Right ventricle myocardium inferior (tissue), 1 donor: Measurements from ENCODE around the gene SRPK1. TPM values are rescaled to one million over a fixed set of nuclear protein-coding genes. Genes with fewer than 3 reads are reported as not detected.

ENCODE experiments used
- ATAC-seq: fragments of 200-7000 bp; cut with Tn5 transposase; one replicate; pipeline ENCODE4 v1.9.1; 2020; ENCODE audit warnings: mild to moderate bottlenecking, moderate library complexity
- DNase-seq: peaks from one replicate; pipeline ENCODE4 v3.0.0; 2021; ENCODE audit errors: missing footprints
- intact Hi-C: fragments of 100-400 bp; cut with DNase I; formaldehyde crosslinking; loops from one replicate; pipeline ENCODE4 v1.11.0; 2022
- total RNA-seq: library from RNA; stranded (reverse); fragmentation: NEBNext Ultra II Directional; extraction: Animal tissue kit (Norgen Biotek cat#: 25700); gene quantifications from one replicate; pipeline ENCODE4 v1.2.1, GENCODE V29; 2021
- donor health status: DM: no; HTN: yes; CAD: no; lungs with severe emphysema.

The SRPK1 gene
- total RNA-seq, 1 donor from 2014 or later, result 18.7 TPM

DNA sequence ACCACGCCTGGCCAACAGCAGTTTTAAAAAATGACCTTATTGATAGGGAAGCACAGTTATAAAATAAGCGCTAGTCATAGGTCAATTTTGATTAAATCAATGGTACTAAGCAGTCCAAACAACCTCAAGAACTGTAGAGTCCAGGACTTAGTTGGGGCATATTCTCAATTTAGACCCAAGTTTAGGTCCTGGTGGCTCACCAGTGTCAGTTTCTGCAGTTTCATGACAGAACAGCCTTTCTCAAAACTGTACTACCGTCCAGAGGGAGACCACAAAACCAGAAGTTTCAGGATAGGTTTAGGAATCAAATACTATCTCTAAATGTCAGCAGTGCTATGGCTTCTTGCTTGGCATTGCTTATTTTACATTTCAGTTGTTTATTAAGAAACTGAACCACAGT is 76.6 kb downstream of the SRPK1 start:
- ATAC-seq (no peak), DNase-seq (no peak)
- intact Hi-C loops, result no loop called here

DNA sequence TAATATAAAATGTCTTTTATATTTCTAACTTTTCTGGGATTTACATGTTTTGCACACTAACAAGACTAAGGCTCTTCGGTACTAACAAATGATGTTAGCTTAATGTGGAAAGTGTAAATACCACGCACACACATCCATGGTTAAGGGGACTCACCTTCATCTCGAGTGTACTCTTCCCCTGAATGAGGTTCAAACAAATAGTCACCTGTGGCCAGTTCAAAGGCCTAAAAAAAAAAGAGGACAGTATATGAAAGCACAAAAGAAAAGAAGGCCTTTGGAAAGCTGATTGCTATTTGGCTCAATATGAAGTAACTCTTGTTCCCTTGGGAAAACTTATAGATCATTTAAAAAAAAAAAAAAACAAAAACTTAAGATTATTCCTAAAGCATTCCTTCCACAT is 78.5 kb downstream of the SRPK1 start:
- DNase-seq (no peak), ATAC-seq (no peak)
- intact Hi-C loops, result no loop called here

DNA sequence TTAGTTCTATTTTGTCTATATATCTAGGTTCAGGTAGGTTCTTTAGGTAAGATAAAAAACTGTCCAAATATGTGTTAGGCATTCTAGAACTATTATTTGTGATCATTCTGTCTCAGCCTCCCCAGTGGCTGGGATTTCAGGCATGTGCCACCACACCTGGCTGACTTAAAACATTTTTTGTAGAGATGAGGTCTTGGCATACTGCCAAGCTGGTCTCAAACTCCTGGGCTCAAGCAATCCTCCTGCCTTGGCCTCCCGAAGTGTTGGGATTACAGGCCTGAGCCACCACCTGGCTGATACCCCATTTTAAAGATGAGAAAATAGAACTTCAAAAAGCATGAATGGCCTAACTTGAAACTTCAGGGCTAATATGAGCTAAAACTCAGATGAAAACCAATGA is 81.9 kb downstream of the SRPK1 start:
- ATAC-seq (no peak), DNase-seq (no peak)
- intact Hi-C loops, result no loop called here

DNA sequence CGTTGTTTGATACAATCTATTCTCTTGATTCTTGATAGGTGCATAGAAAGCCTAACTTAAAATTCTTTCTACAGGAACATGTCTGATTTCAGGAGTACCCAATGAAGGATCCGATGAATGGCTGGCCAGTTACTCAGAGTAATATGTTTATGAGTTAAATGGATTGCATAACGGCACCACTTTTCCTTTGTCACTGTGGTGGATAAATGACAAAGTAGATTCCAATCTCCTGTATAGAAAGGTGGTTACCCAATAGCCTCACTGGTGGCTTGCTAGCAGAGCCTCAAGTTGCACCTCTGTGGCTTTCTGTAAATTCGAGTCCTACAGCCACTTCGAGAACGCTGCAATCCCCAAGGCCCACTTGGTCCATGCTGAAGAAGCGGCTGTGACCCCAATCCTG is 87.4 kb downstream of the SRPK1 start:
- intact Hi-C loops, result no loop called here
- ATAC-seq, result no peak

DNA sequence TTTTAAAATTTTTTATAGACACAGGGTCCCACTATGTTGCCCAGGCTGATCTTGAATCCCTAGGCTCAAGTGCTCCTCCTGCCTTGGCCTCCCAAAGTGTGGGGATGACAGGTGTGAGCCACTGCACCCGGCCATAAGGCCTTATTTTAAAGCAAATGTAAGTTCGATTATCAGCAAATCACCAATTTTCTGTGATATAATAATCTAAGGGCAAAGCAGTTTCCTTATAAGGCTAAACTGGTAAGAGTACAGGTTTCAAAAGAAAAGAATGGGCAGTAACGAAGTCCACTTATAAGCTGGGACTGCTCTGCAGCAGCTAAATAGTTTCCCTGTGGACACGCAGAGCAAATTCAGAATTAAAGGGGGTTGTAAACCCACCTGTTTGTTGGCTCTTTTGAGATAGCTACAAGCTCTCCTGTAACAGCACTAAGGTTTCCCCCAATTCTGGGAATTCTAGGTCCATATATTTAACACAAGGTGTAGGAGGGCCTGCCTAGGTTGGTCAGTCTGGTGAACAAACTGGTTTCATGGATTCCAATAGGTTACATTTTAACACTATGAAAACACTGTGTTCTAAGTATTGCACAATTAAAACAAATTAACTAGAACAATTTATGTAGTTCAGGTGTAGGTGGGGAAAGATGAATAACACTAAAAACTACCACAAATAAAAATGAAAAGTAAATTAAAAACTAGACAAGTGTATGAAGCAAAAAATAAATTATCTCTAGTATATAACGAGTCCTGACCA is 89.5 kb downstream of the SRPK1 start:
- intact Hi-C loops, result no loop called here
- ATAC-seq (no peak), DNase-seq (no peak)

More for the DNA sequence above, 87.4 kb downstream of the SRPK1 start:
- DNase-seq, result peak; percentile 30

DNA sequence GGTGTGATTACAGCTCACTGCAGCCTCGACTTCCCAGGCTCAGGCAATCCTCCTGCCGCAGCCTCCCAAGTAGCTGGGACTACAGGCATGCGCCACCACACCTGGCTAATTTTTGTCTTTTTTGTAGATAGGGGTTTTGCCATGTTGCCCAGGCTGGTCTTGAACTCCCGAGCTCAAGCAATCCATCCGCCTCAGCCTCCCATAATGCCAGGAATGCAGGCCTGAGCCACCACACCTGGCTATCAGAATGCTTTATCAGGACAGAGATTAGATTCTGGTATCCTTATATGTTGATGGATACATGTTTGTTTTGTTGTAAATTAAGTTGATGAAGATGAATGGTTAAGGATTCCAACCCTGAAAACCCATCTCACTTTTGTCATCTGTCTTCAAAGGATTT is 91.6 kb downstream of the SRPK1 start:
- intact Hi-C loops, result no loop called here
- no peak for ATAC-seq
- no peak for DNase-seq

DNA sequence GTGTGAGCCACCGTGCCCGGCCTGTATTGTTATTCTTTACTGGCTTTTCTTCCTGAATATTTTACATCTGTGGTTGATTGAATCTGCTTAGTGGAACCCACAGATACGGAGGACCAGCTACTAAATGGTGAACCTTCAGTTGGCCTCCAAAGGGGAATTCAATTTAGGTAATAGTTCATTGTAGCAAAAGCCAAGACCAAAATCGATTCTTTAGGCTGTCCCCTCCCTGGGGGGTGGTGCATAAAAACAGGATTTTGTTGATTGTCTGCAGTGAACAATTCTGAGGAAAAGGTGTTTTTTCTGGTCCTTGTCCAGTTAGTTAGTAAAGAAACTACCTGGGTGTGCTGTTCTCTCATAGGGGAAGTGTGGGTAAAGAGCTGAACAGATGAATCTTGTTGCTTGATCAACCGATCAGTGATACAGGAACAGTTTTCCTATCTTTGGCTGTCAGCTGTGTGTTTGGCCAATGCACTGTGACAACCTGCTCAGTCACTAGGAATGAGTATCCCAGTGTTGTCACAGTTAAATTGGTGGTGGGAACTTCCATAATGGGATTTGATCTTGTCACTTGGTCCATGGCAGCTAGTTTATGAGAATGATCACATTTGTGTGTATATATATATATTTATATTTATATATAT is 96.2 kb downstream of the SRPK1 start:
- intact Hi-C loops, result no loop called here
- DNase-seq (no peak), ATAC-seq (no peak)

DNA sequence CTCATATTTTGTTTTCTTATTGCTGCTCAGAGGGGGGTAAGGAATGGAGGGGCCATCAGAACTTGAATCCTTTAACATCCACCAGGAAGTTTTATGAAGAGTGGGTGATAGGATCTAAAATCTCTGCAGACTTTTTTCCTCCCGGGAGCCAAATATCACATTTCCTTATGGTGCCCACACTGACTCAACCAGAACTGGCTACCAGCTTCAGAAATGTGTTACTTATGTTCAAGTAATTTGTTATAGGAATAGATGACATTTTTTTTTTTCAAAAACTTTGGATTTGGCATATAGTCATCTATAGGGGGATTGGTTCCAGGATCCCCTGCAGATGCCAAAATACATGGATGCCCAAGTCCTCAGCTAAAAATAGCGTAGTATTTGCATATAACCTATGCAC is 97.3 kb downstream of the SRPK1 start:
- DNase-seq (no peak), ATAC-seq (no peak)
- intact Hi-C loops, result no loop called here

DNA sequence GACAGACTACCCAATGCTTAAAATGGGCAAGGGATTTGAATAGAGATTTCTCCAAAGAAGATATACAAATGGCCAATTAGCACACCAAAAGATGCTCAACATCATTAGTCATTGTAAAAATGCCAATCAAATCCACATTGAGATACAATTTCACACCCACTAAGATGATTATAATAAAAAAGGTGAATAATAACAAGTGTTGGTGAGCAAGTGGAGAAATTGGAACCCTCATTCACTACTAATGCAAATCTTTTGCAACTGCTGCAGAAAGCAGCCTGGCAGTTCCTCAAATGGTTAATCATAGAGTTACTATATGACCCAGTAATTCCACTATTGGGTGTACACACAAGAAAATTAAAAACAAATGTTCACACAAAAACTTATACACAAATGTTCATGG is 103.4 kb downstream of the SRPK1 start:
- intact Hi-C loops, result no loop called here
- no peak for DNase-seq
- ATAC-seq, result no peak

DNA sequence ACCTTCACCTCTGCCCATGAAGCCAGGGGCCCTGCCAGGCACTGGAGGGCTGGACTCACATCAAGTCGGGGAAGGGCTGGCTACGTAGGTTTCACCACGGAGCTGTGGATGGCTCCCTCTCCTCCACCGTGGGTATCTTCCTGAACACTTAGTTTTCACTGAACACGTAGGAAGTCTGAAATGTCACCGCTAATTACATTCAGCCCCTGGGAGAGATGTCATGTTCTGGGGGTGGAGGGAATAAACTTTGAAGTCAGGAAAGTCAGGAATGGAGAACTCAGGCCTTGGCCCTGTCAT is 109.3 kb downstream of the SRPK1 start:
- DNase-seq, result no peak
- no peak for ATAC-seq
- intact Hi-C loops, result no loop called here

DNA sequence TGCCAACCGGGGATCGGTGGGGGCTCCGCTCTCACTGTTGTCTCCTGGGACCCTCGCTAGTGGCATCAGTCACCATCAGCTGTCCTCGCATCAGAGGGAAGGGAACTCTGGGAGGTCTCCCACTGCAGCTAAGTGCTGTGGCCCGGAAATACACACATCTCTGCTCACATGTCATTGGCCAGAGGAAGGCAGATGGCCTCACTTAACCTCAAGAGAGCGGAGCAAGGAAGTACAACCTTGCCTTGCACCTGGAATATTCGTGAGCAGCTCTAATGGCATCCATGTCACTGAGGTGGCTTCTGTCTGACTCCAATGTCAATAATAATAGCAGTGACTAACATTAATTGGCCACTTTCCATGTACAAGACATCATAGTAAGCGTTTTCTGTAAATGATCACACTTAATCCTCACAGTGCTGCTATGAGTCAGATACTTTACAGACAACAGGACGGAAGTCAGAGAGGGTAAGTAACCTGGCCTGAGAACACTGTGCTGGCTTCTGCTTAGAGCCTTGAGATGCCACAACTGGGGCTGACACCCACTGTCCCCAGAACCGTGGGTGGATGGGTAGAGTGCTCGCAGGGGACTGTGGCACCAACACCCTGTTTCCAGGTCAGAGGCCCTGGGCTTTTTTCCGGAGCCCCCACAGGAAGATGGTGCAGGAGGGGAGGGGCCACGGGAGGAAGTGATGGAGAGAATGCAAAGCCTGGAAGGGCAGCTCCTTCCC is 109.8 kb downstream of the SRPK1 start:
- DNase-seq (no peak), ATAC-seq (no peak)
- intact Hi-C loops, result no loop called here

DNA sequence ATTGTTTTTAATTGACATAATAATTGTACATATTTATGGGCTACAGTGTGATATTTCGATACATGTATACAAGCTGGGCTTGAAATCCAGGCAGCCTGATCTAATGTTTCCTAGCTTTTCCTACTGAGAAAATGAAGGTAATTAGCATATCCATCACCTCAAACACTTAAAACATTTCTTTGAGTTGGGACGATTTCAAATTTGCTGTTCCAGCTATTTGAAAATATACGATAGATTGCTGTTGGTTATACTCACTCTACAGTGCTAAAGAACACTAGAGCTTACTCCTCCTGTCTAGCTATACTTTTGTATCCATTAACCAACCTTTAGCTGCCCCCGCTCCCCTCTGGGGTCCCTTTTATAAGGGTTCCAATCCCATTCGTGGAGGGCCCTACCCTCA is 111.1 kb downstream of the SRPK1 start:
- intact Hi-C loops, result no loop called here
- no peak for DNase-seq
- no peak for ATAC-seq

DNA sequence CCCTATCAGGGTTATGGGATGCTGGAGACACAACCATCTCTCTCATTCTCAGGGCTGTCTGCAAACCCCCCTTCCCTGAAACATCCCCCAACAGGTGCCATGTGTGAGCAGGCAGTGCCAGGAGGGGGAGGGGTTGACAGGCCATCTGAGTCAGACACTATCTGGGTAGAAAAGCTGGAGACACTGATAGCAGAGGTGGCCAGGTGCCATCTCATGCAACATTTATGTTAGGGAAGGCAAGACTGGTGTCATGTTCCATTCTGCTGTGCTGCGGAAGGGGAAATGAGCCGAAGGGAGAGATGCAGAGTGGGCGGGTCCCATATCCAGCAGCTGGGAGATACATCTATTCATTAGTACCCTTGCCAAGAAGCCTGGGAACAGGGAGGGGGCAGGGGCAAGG is 112.2 kb downstream of the SRPK1 start:
- ATAC-seq (no peak), DNase-seq (no peak)
- intact Hi-C loops, result no loop called here

DNA sequence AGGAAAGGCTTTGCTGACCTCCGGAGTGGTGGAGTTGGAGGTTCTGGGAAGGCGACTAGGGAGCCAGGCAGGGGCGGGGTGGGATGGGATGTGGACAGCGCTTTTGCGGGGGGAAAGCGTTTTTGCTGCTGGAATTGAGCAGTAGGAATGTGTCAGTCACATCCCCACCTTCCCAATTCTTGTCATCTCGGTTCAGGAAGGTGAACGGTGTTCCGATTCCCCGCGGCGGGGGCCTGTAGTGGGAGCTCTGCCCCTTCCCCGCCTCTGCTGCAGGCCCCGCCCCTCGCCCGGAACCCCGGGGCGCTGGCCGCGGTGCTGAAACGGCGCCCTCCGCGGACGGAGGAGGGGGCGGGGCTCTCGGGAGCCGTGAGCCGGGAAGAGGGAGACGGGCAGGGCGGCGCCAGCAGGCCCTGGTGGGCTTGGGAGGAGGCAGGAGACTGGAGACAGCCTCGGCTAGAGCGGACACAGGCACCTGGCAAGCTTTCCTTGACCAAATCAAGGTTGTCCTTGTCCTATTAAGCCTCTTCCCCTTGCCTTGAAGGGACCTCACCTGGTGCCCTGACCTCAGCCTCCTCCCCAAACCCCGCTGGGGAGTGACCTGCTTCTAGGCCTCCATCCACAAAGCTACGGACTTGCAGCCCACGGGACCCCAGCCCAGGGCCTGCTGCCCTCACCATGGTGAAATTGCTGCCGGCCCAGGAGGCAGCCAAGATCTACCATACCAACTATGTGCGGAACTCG is 115.7 kb downstream of the SRPK1 start, which contains the start of gene LHFPL5:
LHFPL5 (plus strand) TSS at position 357 of the 741 bp plus-strand sequence; CDS start at position 676, 319 bp downstream.
- intact Hi-C loops, result no loop called here
- DNase-seq (no peak), ATAC-seq (peak; percentile 76)

DNA sequence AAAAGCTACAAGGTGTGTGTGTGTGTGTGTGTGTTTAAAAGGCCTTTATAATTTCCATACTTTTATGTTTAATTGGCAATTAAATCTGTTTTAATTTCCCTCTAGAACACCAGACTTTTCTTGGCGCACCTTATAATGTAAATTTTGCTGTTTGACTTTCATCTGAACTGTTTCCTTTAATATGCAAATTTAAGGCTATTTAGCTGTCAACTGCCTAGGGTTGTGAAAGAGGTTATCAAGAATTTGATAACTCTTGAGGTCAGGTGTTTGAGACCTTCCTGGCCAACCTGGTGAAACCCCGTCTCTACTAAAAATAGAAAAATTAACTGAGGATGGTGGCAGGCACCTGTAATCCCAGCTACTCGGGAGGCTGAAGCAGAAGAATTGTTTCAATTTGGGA is 119.8 kb downstream of the SRPK1 start:
- ATAC-seq, result no peak
- intact Hi-C loops, result no loop called here

DNA sequence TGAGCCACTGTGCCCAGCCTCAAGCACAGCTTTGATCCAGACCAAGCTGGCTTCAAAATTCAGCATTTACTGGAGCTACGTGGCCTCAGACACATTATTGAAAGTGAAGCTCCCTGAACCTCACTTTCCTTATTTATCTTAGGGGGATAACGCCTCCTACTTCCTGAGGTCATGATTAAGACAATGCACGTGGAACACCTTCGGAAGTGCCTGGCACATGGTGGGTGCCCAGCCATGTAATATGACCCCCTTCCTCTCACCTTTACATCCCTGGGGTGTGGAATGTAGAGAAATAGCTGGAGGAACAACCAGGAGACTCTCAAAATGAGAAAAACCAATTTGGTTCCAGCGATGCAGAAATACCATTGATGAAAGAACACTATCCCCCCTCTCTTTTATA is 122.2 kb downstream of the SRPK1 start:
- no peak for DNase-seq
- no peak for ATAC-seq
- intact Hi-C loops, result no loop called here

More for the DNA sequence above, 119.8 kb downstream of the SRPK1 start:
- DNase-seq, result no peak

DNA sequence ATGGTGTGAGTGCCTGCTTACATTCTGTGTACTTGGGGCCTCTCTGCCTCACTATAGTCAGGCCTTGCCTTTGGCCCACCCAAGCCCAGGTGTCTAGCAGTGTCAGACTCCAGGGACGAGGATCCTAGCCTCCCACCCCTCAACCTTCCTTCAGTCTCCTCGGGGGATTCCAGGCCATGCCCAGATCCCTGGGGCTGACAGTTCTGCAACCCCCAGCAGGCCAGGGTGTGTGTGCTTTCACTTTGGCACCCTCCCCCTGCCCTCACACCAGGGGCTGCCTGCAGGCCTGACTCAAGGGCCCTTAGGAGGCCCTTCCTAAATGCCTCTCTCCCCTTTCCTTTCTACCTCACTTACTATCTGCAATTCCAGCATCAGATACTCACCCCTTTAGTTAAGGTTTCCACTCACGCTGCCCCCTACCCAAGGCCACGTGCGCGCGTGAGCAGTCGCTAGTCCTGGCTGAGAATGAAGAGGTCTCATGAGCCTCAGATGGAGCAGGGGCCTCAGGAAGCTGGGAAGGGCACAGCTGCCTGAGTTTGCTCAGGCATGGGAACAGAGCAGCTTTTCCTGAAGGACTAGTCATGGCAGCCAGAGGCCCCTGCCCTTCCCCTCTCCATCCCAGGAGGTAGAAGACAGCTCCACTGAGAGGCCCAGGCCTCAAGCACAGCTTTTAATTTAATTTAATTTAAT is 122.9 kb downstream of the SRPK1 start:
- no peak for ATAC-seq
- intact Hi-C loops, result no loop called here

DNA sequence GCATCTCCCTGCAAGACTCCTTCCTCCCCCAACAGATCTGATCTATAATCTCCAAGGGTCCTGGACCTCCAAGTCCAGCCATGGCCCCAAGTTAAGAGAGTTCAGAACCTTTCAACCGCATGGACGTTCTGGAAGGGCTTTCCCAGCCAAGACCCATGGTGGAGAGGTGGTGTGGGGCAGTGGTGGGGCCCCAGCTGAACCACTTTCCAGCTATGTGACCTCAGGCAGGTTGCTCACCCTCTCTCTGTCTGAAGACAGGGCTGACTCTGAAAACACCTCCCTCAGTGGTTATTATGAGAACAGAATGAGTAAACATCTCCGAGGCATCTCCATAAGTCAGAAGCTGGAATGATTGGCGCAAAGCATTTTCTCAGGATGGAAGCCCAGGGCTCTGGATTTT is 124.7 kb downstream of the SRPK1 start:
- ATAC-seq, result no peak
- intact Hi-C loops, result no loop called here
- DNase-seq, result no peak

More for the DNA sequence above, 122.9 kb downstream of the SRPK1 start:
- DNase-seq, result no peak
